HG03432 (cell line): ENCODE measurements around the gene PRF1.

ENCODE experiments used
- ATAC-seq: cut with Tn5 transposase; IDR thresholded peaks from one replicate; pipeline ENCODE4 v1.9.1; 2021; ENCODE audit warnings: mild to moderate bottlenecking, moderate library complexity; ENCODE audit not compliant: unreplicated experiment

PRF1 gene

DNA sequence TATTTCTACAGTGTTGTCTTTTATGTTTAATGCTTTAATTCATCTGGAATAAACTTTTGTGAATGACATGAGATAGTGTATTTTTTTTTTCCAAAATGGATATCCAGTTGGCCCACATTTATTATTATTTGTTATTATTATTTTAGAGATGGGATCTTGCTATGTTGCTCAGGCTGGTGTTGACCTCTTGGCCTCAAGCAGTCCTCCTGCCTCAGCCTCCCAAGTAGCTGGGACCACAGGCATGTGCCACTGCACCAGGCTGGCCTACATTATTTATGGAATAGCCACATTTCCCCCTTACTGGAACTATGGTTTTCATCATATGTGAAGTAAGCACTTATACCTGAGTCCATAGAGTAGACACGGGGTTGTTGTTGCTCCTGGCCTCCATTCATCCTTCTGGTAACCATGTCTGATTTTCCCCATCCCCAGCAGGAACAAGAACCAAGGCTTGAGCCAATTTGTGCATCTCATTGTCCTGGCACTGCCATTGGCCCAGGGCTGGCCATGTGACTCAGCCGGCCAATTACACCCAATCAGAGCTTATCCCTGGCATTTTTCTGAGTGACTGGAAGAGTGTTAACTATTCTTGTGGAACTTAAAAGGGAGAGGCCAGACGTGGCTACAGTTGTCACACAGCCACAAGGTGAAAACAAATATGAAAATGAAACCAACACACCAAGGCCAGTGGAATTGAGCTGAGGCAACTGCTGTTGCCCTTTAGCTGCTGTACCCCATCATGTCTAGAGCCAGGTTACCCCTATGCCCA lies 23.1 kb downstream of the PRF1 start:
- ATAC-seq: no peak

- peak; percentile 68 for ATAC-seq
These were observed 24.1 kb downstream of the PRF1 start for GRCh38 chr10:70578371-70578947.

- ATAC-seq: peak; percentile 6
These were observed 25.6 kb downstream of the PRF1 start for GRCh38 chr10:70576803-70577517.

DNA sequence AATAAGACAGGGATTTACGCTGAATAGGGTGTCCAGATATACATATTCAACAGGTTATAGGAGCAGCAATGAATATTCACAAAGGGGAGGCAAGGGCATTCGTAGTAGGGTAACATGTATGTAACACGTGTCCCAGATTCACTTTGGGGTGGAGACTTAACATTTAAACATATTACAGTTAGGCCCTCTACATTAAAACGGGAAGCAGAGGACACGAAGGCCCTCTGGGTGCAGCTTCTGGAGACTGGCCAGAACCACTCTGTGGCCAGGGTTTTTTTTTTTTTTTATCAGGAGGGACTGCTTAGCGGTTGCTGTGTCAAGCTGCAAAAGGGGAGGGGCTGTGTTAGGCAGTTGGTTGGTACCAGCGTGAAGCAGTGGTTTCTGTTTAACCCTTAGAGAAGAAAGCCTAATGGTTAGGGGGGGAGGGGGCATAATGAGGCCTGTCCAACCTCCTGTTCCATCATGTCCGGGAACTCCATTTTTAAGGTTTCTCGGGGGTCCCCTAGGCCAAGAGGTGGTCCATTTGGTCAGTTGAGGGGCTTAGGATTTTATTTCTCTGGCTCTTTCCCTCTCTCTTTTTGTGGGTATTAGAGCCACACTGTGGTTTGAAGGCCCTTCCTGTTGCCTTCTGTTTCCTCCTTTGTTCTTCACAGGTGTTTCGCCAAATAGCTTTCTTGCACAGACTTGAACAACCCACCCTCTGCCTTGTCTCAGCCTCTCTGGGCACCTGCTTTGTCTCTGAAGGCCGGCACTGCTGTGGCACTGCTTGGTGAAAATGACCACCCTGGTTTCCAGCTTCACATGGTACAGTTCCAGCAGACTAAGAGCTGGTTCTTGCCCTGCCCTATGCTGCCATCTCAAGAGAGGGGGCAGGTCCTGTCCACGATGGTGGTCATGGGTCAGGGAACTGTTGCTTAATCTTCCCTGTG lies 26.4 kb downstream of the PRF1 start:
- peak; percentile 58 for ATAC-seq

GRCh38 chr10:70575486-70575873 lies 27.1 kb downstream of the PRF1 start:
- no peak for ATAC-seq

DNA sequence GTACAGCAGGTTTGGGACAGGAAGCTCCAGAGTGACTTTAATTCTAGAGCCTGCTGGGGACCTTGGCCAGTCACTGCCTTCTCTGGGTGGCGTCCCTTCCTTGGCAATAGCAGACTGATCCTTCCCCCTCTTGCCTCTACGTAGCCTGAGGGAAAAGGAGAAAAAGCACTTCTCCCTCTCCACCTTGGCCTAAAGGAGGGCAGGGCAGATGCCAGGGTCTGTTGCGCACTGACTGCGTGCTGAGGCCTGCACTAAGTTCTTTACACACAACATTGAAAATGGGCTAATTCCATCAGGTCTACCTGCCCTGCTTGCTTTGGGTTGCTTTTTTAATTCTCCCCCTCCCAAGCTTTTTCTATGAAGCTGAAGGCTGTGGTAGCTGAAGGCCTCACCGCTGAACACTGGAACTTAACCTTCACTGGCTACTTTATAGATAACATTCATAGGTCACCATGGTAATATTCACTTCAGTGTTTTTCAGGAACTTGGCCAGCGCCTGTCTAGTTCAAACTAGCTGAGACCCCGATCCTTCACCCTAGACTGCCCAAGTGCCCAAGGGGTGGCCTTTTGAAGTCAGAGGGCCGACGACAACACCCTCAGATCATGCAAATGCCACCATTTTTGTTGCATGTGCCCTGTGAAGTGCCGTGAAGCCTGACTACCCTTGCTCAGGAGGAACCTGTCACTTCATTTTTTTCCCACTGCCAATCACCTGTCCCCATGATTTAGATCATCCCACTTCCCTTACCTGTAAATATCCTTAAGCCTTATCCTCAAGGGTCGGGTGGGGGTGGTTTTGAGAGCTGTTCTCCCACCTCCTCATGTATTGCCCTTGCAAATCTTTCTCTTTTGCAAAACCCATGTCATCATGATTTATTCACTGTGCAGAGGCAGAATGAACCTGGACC lies 28.7 kb downstream of the PRF1 start:
- no peak for ATAC-seq

DNA sequence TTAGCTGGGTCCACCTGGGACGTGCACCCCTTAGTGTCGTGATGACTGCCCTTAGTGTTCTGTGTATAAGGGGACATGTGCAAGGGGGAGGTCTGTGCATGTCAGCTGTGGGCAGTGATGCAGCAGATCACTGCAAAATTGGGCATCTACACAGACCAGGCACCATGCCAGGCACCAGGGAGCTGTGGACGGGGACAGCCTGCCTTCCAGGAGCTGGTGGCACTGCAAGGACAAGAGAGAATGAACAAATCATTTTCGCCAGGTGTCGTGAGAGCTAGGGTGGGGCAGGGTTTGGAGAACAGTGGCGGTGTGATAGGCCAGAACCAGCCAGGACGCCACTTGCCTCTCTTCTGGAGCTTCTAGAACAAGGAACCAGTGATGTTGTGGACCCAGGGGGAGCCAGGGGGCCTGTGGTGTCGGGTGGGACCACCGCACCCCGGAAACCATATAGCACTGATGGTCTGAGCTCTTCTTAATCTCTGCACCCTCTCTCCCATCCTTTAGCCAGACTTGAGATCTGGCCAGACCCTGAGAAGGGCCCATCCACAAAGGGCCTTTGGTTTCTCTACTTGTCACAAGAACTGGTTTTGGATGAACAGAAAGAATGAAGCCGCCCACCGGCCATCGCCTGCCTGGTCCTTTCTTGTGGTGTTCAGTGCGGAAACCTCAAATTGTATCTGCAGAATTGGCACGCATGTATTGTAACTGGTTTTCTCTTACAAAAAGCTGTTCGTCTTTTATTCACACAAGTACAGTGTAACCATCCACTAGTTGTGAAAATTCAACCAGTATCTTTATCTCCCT lies 30.7 kb downstream of the PRF1 start:
- ATAC-seq: no peak

GRCh38 chr10:70571236-70571635 lies 31.3 kb downstream of the PRF1 start:
- ATAC-seq: no peak

- ATAC-seq: no peak
These were observed 33.6 kb downstream of the PRF1 start for GRCh38 chr10:70568781-70569495.

DNA sequence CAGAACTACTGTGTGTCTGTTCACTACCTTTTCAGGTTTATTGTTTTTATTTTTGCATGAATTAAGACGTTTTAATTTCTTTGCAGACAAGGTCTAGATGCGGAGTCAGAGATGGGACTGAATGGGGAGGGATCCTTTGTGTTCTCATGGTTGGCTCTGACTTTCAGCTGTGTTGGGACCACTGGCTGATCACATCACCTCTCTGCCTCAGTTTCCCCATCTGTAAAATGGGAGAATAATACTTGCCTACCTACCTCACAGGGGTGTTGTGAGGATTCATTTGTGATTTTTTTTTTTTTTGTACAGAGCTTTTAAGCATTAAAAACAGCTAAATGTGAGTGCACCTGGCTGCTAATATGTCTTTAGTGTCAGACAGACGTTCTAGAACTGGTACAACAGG lies 34.4 kb downstream of the PRF1 start:
- ATAC-seq: no peak

- ATAC-seq: no peak
These were observed 34.9 kb downstream of the PRF1 start for GRCh38 chr10:70567603-70568002.

DNA sequence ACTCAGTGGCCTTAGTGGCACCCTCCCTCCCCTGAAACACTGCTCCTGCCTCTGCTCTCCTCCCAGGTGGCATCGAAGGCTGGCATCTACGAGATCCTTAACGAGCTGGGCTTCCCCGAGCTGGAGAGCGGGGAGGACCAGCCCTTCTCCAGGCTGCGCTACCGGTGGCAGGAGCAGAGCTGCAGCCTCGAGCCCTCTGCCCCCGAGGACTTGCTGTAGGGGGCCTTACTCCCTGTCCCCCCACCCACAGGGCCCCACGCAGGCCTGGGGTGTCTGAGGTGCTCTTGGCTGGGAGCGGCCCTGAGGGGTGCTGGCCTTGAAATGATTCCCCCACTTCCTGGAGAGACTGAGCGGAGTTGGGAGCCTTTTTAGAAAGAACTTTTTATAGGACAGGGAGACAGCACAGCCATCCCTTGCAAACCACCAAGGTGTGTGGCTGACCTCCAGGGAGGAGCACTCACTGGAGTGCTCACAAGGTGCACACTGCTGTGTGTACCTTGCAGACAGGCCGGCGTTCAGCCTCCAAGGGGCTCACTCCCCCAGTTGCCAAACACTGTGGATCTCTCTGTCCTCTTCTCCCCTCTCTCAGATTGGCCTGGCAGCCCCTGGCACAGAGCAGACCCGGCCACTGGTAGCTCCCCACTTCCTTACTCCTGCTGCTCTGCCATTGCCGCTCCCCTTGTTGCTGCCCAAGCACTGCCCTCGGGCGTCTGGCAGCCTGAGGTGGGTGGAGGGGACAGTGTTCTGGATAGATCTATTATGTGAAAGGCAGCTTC lies 35.8 kb downstream of the PRF1 start:
- ATAC-seq: no peak

DNA sequence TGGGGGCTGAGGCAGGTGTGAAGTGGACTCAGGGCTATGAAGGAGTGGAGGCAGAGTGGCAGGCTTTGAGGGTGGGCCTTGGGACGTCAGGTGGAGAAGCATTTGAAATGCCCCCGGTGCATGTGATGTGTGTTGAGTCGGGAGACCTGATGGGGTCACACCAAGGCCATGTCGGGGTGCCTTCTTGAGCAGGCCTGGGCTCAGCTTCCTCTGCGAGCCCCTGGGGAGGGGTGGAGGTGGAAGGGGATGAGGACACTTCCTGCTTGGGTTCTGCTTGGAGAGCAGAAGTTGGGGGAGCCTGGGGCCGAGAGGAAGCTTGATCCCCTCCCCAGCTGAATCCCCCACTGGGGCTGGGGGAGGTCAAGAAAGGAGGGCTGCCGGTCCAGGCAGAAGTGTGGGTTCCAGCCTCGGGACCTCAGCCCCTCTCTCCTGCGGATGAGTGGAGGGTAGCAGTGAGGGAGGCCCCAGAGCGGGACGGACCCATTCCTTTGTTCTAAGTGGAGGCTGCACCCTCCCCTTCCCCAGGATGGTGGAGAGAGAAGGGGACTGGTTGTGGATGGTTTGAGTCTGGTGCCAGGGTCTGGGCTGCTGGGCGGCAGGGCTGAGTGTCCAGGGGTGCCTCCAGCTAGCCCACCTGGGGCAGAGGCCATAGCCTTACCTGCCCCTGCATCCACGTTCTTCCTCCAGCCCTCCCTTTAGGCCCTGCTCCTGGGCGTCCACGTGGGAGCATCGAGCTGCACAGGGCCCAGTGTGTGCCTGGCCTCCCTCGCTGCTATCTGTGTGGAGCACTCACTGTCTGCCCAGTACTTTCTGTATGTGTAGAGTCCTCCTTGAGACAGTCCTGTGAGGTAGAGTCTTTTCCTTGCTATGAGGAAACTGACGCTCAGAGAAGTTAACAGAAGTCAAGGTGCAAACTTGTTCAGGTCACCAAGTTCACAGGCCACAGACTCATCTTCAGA lies 36.7 kb downstream of the PRF1 start:
- no peak for ATAC-seq

DNA sequence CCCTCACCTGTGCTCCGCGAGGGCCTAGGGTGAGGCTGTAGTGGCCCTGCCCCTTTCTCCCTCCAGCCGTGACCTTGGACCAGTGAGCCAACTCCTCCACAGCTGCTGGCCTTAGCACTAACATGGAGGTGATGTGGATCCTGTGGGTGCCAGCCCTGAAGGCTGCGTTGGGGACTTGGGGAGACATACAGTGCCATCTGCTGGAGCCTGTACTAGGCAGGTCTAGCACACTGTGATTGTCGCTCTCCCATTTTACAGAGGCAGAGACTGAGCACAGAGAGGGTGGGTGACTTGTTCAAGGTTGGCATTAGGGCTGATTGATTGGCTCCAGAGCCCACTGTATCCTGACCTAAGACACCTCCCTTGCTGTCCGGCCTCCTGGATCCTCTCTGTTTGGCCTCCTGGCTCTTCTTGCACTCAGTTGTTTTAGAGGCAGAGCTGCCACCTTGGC lies 37.6 kb downstream of the PRF1 start:
- ATAC-seq: no peak

DNA sequence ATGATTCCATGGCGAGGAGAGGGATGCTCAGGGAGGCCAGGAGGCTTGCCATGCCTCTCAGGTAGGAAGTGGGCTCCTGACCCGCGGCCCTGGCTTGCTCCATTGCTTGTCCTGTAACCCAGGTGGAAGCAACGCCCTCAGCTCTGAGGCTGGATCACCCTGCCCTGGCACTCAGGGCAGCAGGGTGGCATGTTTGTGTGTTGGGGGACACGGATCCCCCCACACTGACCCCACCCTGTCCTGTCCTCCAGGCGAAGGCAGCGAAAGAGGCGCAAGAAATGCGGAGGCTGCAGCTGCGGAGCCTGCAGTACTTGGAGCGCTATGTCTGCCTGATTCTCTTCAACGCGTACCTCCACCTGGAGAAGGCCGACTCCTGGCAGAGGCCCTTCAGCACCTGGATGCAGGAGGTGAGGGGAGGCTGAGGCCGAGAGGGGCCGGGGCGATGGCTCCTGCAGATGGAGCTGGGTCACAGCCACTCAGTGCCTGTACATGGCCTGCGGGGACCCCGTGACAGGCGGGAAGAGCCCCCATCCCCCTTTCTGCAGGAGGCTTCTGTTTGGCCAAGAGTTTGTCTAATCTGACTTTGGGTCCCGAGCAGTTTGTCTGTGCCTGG lies 38.3 kb downstream of the PRF1 start:
- ATAC-seq: no peak

DNA sequence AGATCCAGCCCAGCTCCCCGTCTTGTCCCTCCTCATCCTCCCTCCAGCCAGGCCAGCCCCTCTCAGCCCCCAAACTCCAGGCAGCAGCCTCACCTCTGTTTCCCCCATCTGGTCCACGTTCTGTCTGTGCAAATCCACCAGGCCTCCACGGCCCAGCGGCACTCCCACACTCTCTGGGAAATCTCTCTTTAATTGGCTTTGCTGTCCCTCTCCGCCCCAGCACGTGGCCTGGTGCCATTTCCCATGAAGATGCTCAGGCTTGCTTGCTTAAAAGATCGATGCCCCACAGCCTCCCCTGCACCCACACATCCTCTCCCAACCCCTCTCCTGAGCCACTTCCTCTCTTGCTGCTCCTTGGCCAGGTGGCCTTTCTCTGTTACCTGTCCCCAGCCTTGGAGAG lies 39.3 kb downstream of the PRF1 start:
- no peak for ATAC-seq
